KMS-11 (cell line): ENCODE measurements around the gene VAV1.
"Not testable (repeated sequence)": the region's sequence is repeated elsewhere in the genome, so short reads cannot be mapped to it uniquely, and the experiment has no call there.

Experiments
- H2AFZ ChIP-seq: fragments of 200-600 bp; sonication (generic); 2 replicates; pipeline ENCODE4 v1.6.1; 2016; ENCODE audit warnings: antibody characterized with exemption, mixed run types, low read depth
- H3K27ac ChIP-seq: fragments of 200-600 bp; sonication (generic); 2 replicates; pipeline ENCODE4 v1.6.1; 2016; ENCODE audit warnings: mild to moderate bottlenecking, mixed run types
- H3K27me3 ChIP-seq: fragments of 200-600 bp; sonication (generic); 2 replicates; pipeline ENCODE4 v1.6.1; 2017; ENCODE audit warnings: mild to moderate bottlenecking, low read depth, mixed run types, moderate library complexity; ENCODE audit not compliant: insufficient read depth
- H3K36me3 ChIP-seq: fragments of 200-600 bp; sonication (generic); 2 replicates; pipeline ENCODE4 v1.6.1; 2017; ENCODE audit warnings: mild to moderate bottlenecking, mixed run types; ENCODE audit not compliant: insufficient read depth
- H3K4me1 ChIP-seq: fragments of 200-600 bp; sonication (generic); 2 replicates; pipeline ENCODE4 v1.6.1; 2016; ENCODE audit warnings: mild to moderate bottlenecking, low read depth, mixed run types; ENCODE audit not compliant: poor library complexity, severe bottlenecking
- H3K4me2 ChIP-seq: fragments of 200-600 bp; sonication (generic); 2 replicates; pipeline ENCODE4 v1.7.0; 2016; ENCODE audit warnings: mild to moderate bottlenecking, mixed run types
- H3K4me3 ChIP-seq: fragments of 200-600 bp; sonication (generic); IDR thresholded peaks from 2 replicates; pipeline ENCODE4 v1.6.1; 2017; ENCODE audit warnings: low read depth, low read length, mixed read lengths; ENCODE audit not compliant: insufficient read depth
- H3K79me2 ChIP-seq: fragments of 200-600 bp; sonication (generic); 2 replicates; pipeline ENCODE4 v1.6.1; 2016; ENCODE audit warnings: low read depth, mixed run types; ENCODE audit not compliant: insufficient read depth
- H3K9ac ChIP-seq: fragments of 200-600 bp; sonication (generic); 2 replicates; pipeline ENCODE4 v1.6.1; 2016; ENCODE audit warnings: mild to moderate bottlenecking, mixed run types
- H4K20me1 ChIP-seq: fragments of 200-600 bp; sonication (generic); 2 replicates; pipeline ENCODE4 v1.6.1; 2016; ENCODE audit warnings: mild to moderate bottlenecking, mixed run types; ENCODE audit not compliant: insufficient read depth
- TF ChIP-seq, protein P1 (sequence below): fragments of 200-600 bp; sonication (generic); conservative IDR thresholded peaks from 2 replicates; pipeline ENCODE4 v1.6.1; 2017; ENCODE audit warnings: low read depth, mild to moderate bottlenecking, antibody characterized with exemption, low read length, moderate library complexity, mixed read lengths

The VAV1 gene

DNA sequence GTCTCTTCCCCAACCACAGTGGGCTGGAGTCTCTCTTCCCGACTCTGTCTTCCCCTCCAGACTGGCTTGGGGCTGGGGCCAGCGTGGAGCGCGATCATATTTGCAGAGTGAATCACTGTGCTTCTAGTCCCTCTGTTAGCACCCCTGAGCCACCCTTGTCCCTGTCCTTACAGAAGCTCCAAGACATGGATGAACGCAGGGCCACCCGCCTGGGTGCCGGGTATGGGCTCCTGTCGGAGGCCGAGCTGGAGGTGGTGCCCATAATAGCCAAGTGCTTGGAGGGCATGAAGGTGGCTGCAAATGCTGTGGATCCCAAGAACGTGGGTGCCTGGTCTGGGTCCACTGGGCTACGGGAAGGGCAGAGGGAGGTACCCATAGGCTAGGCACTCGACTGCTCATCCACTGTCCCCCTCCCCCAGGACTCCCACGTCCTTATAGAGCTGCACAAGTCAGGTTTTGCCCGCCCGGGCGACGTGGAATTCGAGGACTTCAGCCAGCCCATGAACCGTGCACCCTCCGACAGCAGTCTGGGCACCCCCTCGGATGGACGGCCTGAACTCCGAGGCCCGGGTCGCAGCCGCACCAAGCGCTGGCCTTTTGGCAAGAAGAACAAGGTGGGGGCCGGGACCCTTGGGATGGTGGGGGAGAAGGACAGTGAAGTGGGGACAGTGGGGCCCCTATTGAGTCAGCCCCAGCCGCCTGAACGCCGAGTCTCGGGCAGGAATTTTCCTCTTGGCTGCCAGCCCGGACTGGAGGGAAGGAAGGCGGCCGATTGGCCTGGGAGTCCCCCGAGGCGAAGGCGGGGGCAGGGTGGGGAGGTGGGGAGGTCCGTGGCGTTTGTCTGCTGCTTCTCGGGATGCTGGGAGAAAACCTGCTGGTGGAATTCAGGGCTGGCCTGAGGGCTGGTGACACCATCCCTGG lies 27.9 kb upstream of the VAV1 start:
- Histone ChIP-seq H3K79me2 (peaks cover 3% of the 10 kb centered on the region; the same call in 1 of the 2 replicates), H2AFZ (no peak overlapping the region), H3K36me3 (0 out of 2 replicates have a peak, but pooled peaks cover 4% of the 10 kb centered on the region), H3K27me3 (no peaks in the 10 kb centered on the region), H3K27ac (no peak overlapping the region), H3K4me3 (no peak overlapping the region), H3K9ac (no peak overlapping the region), H3K4me2 (no peak overlapping the region), H3K4me1 (peaks cover 9% of the 10 kb centered on the region), H4K20me1 (no peaks in the 10 kb centered on the region)
- TF ChIP-seq, protein P1, sequence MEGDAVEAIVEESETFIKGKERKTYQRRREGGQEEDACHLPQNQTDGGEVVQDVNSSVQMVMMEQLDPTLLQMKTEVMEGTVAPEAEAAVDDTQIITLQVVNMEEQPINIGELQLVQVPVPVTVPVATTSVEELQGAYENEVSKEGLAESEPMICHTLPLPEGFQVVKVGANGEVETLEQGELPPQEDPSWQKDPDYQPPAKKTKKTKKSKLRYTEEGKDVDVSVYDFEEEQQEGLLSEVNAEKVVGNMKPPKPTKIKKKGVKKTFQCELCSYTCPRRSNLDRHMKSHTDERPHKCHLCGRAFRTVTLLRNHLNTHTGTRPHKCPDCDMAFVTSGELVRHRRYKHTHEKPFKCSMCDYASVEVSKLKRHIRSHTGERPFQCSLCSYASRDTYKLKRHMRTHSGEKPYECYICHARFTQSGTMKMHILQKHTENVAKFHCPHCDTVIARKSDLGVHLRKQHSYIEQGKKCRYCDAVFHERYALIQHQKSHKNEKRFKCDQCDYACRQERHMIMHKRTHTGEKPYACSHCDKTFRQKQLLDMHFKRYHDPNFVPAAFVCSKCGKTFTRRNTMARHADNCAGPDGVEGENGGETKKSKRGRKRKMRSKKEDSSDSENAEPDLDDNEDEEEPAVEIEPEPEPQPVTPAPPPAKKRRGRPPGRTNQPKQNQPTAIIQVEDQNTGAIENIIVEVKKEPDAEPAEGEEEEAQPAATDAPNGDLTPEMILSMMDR: no peak

DNA sequence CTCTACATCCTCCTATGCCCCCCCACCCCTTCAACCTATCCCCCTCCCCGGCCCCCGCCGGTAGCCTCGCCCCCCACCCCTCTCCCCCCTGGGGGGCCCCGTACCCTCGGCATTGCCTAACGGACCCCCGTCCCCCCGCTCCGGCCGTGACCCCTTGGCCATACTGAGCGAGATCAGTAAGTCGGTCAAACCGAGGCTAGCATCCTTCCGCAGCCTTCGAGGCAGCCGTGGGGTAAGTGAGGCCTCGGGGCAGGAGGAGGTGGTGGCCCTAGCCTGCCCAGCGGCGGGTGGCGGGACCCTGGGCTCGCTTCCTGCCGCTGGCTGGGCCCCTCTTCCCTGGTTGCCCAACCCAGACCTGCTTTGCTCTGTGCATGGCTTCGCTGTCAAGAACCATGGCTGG lies 26.5 kb upstream of the VAV1 start:
- 0 out of 2 replicates have a peak, but pooled peaks cover 4% of the 10 kb centered on the region for H3K36me3 ChIP-seq
- H3K27ac ChIP-seq: no peak overlapping the region
- peaks cover 3% of the 10 kb centered on the region; the same call in 1 of the 2 replicates for H3K79me2 ChIP-seq
- TF ChIP-seq, protein P1: no peak
- no peak overlapping the region for H2AFZ ChIP-seq
- H3K4me3 ChIP-seq: no peak overlapping the region
- H4K20me1 ChIP-seq: no peaks in the 10 kb centered on the region
- H3K27me3 ChIP-seq: no peaks in the 10 kb centered on the region
- H3K4me1 ChIP-seq: peaks cover 9% of the 10 kb centered on the region
- H3K4me2 ChIP-seq: no peak overlapping the region
- no peak overlapping the region for H3K9ac ChIP-seq

DNA sequence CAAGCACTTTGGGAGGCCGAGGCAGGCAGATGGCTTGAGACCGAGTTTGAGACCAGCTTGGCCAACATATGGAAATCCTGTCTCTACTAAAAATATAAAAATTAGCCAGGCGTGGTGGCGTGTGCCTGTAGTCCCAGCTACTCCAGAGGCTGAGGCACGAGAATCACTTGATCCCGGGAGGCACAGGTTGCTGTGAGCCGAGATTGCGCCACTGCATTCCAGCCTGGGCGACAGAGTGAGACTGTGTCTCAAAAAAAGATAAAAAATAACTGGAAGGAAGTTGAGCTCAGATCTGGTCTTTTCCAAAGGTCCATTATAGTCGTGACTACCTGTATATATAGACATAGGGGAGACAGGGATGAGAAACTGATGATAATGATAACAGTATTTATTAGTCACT lies 24.0 kb upstream of the VAV1 start:
- not testable (repeated sequence) for H3K4me3 ChIP-seq, H3K4me2 ChIP-seq, H3K36me3 ChIP-seq, H3K4me1 ChIP-seq, H3K79me2 ChIP-seq, H3K9ac ChIP-seq, H3K27me3 ChIP-seq, H2AFZ ChIP-seq, H3K27ac ChIP-seq, H4K20me1 ChIP-seq

DNA sequence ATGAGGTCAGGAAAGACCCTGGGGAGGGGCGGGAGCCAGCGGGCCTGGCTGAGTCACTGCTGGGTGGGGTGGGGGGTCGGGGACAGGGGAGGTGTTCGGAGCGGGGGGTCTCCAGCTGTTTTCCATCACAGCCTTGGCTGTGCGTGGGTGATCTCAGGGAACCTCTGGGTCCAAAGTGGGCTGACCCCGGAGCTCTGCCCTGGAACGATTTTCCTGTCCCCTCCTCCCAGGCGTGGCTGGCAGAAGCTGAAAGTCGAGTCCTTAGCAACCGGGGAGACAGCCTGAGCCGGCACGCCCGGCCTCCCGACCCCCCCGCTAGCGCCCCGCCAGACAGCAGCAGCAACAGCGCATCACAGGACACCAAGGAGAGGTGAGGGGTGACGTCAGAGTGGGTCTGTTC lies 22.4 kb upstream of the VAV1 start:
- Histone ChIP-seq H3K27ac (no peak overlapping the region), H4K20me1 (no peaks in the 10 kb centered on the region), H2AFZ (no peak overlapping the region), H3K27me3 (no peaks in the 10 kb centered on the region), H3K9ac (no peak overlapping the region), H3K4me1 (no peaks in the 10 kb centered on the region), H3K4me2 (no peak overlapping the region), H3K36me3 (0 out of 2 replicates have a peak, but pooled peaks cover 9% of the 10 kb centered on the region), H3K4me3 (no peak overlapping the region), H3K79me2 (no peaks in the 10 kb centered on the region)
- TF ChIP-seq, protein P1: no peak

DNA sequence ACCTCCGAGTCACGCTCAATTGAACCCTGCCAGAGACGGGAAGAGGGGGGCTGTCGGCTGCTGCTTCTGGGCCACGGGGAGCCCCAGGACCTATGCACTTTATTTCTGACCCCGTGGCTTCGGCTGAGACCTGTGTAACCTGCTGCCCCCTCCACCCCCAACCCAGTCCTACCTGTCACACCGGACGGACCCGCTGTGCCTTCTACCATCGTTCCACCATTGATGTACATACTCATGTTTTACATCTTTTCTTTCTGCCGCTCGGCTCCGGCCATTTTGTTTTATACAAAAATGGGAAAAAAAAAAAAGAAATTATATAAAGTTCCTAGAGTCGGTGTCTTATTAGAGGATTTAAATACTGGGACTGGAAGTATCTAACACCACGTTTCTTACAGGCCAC lies 21.3 kb upstream of the VAV1 start:
- TF ChIP-seq, protein P1: no peak
- Histone ChIP-seq H4K20me1 (no peaks in the 10 kb centered on the region), H3K27me3 (no peaks in the 10 kb centered on the region), H3K4me2 (no peak overlapping the region), H3K36me3 (0 out of 2 replicates have a peak, but pooled peaks cover 9% of the 10 kb centered on the region), H3K4me1 (no peaks in the 10 kb centered on the region), H2AFZ (no peak overlapping the region), H3K79me2 (no peaks in the 10 kb centered on the region), H3K4me3 (no peak overlapping the region), H3K9ac (no peak overlapping the region), H3K27ac (no peak overlapping the region)
